GM21723 (cell line): ENCODE results near the gene C17orf113.

ENCODE experiments used
- ATAC-seq: cut with Tn5 transposase; IDR thresholded peaks from one replicate; pipeline ENCODE4 v1.9.1; 2021; ENCODE audit warnings: mild to moderate bottlenecking, moderate library complexity; ENCODE audit not compliant: unreplicated experiment

C17orf113 gene

DNA sequence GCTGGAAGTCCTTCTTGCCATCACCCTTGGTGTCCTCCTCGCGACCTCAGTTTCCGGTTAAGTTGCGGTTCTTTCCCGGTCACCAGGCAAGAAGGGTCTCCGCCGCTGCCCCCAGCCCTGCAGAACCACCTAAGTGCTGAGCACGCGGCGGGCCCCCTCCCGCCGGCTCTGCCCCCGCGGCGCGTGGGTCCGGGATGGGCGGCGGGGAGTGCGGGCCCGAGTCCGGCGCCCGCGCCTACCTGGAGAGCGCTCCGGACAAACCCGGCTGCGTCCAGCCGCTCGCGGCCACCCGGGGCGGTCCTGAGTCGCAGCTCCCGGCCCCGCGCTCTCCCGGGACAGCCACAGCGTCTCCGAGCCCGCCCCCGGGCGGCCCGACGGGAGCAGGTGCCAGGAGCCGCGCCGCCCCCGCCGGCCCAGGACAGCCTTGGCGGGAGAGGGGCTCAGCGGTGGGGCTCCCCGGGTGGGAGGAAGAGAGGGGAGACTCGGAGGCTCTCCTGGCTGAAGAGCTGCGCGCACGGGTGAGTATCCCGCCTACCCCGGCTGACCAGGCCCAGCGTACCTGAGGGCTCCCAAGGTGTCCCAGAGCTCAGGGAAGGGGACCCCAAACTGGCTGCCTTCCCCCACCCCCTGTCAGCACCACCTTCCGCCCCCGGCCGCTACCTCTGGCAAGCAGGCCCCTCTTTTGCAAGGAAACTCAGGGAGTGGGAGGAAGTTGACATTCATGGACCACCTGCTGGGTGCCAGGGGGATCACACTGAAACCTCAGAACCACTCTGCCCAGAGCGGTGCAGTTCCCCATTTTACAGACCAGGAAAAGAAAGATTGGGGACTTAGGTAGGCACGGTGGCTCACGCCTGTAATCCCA, 22.2 kb upstream of the C17orf113 start:
- ATAC-seq, result no peak

GRCh38 chr17:42071810-42072209, 21.4 kb upstream of the C17orf113 start:
- no peak for ATAC-seq

- ATAC-seq, result no peak
Measured at GRCh38 chr17:42068979-42069378, 18.6 kb upstream of the C17orf113 start.

DNA sequence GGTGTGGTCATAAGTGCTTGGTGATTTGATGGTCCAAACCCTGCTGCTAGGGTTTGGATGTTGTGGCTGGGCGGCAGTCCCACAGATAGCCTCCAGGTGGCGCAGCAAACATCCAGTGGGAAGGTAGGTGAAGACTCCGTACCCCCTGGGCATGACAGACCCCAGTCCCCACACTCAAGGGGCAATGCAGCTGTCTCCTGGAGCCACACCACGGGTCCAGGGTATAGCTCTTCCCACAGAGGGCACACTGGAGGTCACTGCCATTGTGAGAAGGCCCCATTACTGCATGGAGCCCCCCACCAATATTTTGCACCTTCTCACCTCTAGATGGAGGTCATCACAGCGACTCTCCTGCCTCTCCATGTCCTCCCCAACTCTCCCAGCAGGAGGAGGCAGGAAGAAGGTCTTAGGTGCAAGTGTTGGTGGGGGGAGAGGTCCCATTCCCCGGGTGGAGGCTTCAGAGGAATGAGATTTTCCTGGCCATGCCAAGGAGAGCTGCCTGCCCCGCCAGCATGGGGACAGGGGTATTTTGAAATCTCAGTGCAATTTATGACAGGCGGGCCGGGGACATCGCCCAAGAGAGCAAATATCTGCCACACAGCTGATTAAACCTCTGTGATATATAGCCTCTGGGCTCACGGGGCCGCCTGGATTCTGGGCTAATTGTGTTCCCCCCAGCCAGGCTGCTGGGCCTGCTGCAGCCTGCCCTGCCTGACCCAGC, 17.1 kb upstream of the C17orf113 start:
- ATAC-seq, result no peak

DNA sequence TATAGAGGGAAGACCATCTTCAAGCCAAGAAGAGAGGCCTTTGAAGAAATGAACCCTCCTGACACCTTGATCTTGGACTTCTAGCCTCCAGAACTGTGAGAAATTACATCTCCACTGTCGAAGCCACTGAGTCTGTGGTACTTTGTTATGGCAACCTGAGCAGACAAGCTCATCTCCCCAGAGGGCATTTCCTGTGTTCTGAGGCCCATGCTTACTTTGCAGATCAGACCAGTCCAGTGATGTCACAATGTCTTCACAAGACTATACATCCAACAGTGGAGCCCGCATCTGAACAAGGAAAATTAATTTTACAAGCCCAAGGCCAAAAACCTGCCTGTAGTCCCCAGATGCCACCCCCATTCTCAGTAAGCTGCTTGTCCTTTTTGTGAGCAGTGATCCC, 14.8 kb upstream of the C17orf113 start:
- ATAC-seq, result no peak

DNA sequence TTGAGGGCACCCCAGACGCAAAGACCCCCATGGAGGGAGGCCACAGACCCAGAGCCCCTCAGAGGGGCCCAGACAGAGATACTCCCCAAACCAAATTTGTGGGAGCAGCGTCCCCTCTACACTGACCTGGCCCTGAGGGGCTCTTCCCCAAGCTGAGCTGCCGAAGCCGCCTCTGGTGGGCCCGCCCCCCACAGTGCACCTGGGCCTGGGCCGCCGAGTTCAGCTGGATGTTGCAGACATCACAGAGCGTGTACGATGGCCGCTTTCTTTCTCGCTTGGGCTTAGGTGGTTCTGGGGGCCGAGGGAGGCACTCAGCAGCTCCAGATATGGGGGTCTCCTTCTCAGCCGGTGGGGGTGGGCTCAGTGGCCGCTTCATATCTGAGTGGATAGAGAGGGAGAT, 12.3 kb upstream of the C17orf113 start:
- ATAC-seq, result no peak

GRCh38 chr17:42061646-42062487, 11.5 kb upstream of the C17orf113 start:
- ATAC-seq, result no peak

DNA sequence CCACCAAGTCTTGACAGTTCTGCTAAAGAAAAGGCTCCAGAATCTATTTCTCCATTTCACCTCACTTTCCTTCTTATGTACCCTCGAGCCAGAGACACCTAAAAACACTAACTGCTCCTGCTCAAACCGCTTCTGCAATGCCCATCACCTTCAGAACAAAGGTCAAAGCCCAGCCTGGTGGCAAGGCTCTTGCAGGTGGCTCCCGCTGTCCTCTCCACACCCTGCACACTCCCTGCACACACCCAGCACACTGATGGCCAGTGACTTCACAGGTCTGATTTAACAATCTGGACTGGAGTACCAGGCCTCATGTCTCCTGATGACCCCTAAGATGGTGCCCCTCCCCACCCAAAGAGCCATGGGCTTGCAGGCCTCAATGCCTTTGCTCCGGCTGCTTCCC, 9.8 kb upstream of the C17orf113 start:
- ATAC-seq, result no peak

DNA sequence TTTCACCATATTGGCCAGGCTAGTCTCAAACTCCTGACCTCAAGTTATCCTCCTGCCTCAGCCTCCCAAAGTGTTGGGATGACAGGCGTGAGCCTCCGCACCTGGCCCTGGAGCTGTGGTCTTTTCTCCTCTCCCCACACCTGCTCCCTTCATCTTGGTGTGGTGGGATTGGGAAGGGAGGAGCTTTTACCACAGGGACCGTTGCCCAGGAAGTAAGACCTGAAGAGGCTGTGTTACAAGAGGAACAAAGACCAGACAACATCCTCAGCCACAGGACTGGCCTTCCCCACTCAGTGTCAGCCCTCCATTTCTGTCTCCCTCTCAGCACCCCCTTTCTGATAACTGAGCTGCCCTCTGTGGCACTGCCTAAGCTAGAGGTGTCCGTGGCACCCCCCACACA, 9.4 kb upstream of the C17orf113 start:
- ATAC-seq, result no peak

- ATAC-seq, result no peak
Measured at GRCh38 chr17:42058063-42058462, 7.7 kb upstream of the C17orf113 start.

DNA sequence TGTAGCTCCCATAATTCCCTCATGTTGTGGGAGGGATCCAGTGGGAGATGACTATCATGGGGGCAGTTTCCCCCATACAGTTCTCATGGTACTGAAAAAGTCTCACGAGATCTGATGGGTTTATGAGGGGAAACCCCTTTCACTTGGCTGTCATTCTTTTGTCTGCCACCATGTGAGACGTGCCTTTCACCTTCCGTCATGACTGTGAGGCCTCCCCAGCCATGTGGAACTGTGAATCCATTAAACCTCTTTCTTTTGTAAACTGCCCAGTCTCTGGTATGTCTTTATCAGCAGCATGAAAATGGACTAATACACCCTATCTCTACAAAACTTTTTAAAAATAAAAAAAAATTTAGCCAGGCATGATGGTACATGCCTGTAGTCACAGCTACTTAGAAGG, 6.2 kb upstream of the C17orf113 start:
- ATAC-seq, result no peak

DNA sequence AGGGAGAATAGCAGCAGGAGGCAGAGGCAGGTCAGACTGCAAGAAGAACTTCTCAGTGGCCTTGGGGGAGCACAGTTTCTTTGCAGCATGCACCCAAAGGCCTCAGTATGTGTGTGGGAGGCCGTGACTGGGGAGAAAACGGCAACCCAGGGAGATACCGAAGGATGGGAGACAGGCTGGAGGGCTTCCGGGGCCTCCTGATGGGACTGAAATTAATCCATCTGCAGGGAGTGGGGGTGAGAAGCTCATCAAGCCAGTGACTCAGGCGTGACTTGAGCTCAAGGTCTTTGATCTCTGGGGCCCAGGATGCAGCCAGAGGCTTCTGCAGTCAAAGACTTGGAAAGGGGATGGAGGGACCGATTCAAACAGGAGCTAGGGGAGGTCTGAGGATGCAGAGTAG, 5.1 kb upstream of the C17orf113 start:
- ATAC-seq, result no peak

- ATAC-seq, result no peak
Measured at GRCh38 chr17:42055027-42055426, 4.6 kb upstream of the C17orf113 start.

GRCh38 chr17:42053731-42054500, 3.5 kb upstream of the C17orf113 start:
- ATAC-seq, result no peak

- ATAC-seq, result no peak
Measured at GRCh38 chr17:42052346-42052877, 2.0 kb upstream of the C17orf113 start.

- no peak for ATAC-seq
Measured at GRCh38 chr17:42051645-42052044, 1.2 kb upstream of the C17orf113 start.

DNA sequence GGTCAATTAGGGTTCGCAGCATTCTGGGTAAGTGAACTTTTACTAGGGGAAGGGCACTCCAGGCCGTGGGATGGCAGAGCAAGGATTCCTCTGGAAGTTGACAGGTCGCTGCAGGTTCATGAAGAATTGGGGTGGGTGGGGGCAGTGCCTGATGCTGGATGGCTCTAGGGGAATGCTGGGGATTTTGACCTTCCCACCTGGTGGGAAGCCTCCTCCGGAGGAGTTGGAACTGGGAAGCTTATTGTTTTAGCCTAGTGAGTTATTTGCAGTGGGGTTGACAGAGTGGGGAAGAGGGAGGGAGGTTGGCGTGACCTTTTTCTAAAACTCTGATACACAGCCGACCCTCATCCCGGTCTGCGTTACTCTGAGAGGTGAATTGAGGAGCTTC, 606 bp upstream of the C17orf113 start:
- no peak for ATAC-seq

- ATAC-seq, result no peak
Measured at GRCh38 chr17:42049834-42050392, 488 bp downstream of the C17orf113 start.

- no peak for ATAC-seq
Measured at GRCh38 chr17:42047343-42047742, 3.1 kb downstream of the C17orf113 start.

DNA sequence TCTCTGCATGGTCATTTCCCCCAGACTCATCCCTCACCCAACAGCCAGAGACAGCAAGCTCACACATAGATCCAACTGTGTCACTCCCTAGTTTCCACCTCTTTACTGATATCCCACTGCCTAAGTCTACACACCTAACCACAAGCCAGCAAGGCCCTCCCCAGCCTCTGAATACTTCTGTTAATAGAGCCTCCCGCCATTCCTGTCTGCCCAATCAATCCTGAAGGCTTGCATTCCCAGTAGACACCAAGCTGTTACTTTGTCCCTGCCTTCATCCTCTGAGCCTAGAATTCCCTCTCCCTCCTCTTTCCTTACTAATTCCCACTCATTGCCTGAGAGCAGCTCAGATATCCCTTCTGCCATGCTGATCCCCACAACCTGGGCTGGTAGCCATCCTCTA, 4.7 kb downstream of the C17orf113 start:
- no peak for ATAC-seq
